Mesendoderm (in vitro differentiated cells): ENCODE data around the gene PRRT4.

Experiments
- DNase-seq: peaks from one replicate; pipeline ENCODE4 v3.0.0; 2013
- H2AK5ac ChIP-seq: 2 replicates; pipeline ENCODE4 v1.6.1; 2013; ENCODE audit warnings: low read length, inconsistent platforms
- H2BK120ac ChIP-seq: 2 replicates; pipeline ENCODE4 v1.6.1; 2013; ENCODE audit warnings: low read depth, mild to moderate bottlenecking, low read length, moderate library complexity, mixed read lengths
- H2BK15ac ChIP-seq: replicated peaks from 2 replicates; pipeline ENCODE4 v1.6.1; 2013; ENCODE audit warnings: low read depth, mild to moderate bottlenecking, moderate library complexity
- H2BK5ac ChIP-seq: 2 replicates; pipeline ENCODE4 v1.6.1; 2013; ENCODE audit warnings: low read length, inconsistent platforms
- H3K18ac ChIP-seq: 2 replicates; pipeline ENCODE4 v1.6.1; 2013; ENCODE audit warnings: mild to moderate bottlenecking, low read length, mixed read lengths
- H3K23ac ChIP-seq: one replicate; pipeline ENCODE4 v1.6.1; 2013; ENCODE audit warnings: low read length
- H3K27ac ChIP-seq: 2 replicates; pipeline ENCODE4 v1.5.1; 2013; ENCODE audit warnings: low read depth, mild to moderate bottlenecking, inconsistent platforms, low read length, moderate library complexity
- H3K27me3 ChIP-seq: 2 replicates; pipeline ENCODE4 v1.6.1; 2013; ENCODE audit warnings: low read length, control low read depth, mild to moderate bottlenecking, inconsistent platforms; ENCODE audit not compliant: insufficient read depth, poor library complexity
- H3K36me3 ChIP-seq: 2 replicates; pipeline ENCODE4 v1.6.1; 2013; ENCODE audit warnings: low read length, inconsistent platforms; ENCODE audit not compliant: control insufficient read depth, insufficient read depth
- H3K4ac ChIP-seq: one replicate; pipeline ENCODE4 v1.6.1; 2013; ENCODE audit warnings: low read depth, mild to moderate bottlenecking, low read length, moderate library complexity
- H3K4me1 ChIP-seq: 2 replicates; pipeline ENCODE4 v1.6.1; 2013; ENCODE audit warnings: low read depth, low read length, inconsistent platforms; ENCODE audit not compliant: control insufficient read depth
- H3K4me2 ChIP-seq: 2 replicates; pipeline ENCODE4 v1.6.1; 2013; ENCODE audit warnings: low read length
- H3K4me3 ChIP-seq: 2 replicates; pipeline ENCODE4 v1.5.1; 2013; ENCODE audit warnings: mild to moderate bottlenecking, low read length
- H3K56ac ChIP-seq: one replicate; pipeline ENCODE4 v1.6.1; 2013; ENCODE audit warnings: low read length
- H3K79me1 ChIP-seq: 2 replicates; pipeline ENCODE4 v1.6.1; 2013; ENCODE audit warnings: low read length, inconsistent platforms
- H3K79me2 ChIP-seq: 2 replicates; pipeline ENCODE4 v1.6.1; 2013; ENCODE audit warnings: mild to moderate bottlenecking, low read length; ENCODE audit not compliant: control insufficient read depth, insufficient read depth
- H3K9ac ChIP-seq: 2 replicates; pipeline ENCODE4 v1.6.1; 2013; ENCODE audit warnings: low read length, inconsistent platforms
- H4K5ac ChIP-seq: one replicate; pipeline ENCODE4 v1.6.1; 2013; ENCODE audit warnings: low read length
- H4K8ac ChIP-seq: one replicate; pipeline ENCODE4 v1.6.1; 2013; ENCODE audit warnings: low read depth, mild to moderate bottlenecking, control low read depth, low read length, moderate library complexity
- WGBS: extraction: QIAGEN DNeasy Blood & Tissue Kit; methylation state at CpG from one replicate; pipeline ENCODE4 v1.1.7; 2013; ENCODE audit warnings: low lambda C conversion rate, missing lambda C conversion rate; ENCODE audit not compliant: insufficient coverage; ENCODE audit errors: extremely low coverage; 5-methylcytosine and 5-hydroxymethylcytosine counted together

The PRRT4 gene

GRCh38 chr7:128398016-128398840 is 36.7 kb upstream of the PRRT4 start:
- Histone ChIP-seq H2BK120ac (no peak overlapping the region), H3K4ac (no peak overlapping the region), H3K36me3 (peaks cover 2% of the 10 kb centered on the region), H2BK5ac (no peak overlapping the region), H4K5ac (no peak overlapping the region), H3K23ac (no peak overlapping the region), H3K79me1 (no peaks in the 10 kb centered on the region), H3K4me3 (no peak overlapping the region), H3K9ac (no peak overlapping the region), H3K18ac (no peak overlapping the region), H3K27me3 (no peaks in the 10 kb centered on the region), H4K8ac (no peak overlapping the region), H3K4me2 (no peak overlapping the region), H3K56ac (no peak overlapping the region), H2AK5ac (no peak overlapping the region), H2BK15ac (no peak overlapping the region), H3K4me1 (no peaks in the 10 kb centered on the region), H3K27ac (no peak overlapping the region), H3K79me2 (no peaks in the 10 kb centered on the region)
- DNase-seq: peak; percentile 63
- no CpG with 5 or more reads among the region's 16 CpGs for WGBS

DNA sequence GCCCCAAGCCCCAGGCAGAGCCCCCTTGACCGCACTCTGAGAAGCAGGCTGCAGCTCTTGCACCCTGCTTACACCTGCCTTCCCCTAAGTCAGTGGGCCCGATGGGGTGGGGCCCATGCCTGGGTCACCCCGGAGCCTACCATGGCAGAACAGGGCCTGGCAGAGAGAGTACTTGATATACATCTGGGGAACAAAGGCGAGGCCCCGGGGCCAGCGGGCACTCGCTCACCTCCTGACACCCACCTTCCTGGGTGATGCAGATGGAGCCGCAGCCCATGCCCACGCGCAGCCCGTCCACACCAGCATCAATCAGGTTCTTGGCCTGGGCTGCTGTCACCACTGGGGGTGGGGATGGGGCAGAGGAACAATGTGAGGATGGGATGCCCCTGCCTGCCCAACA is 34.9 kb upstream of the PRRT4 start:
- DNase-seq: no peak

GRCh38 chr7:128395748-128396147 is 34.3 kb upstream of the PRRT4 start:
- Histone ChIP-seq H3K18ac (no peak overlapping the region), H3K23ac (no peak overlapping the region), H3K56ac (no peak overlapping the region), H3K4me2 (no peak overlapping the region), H3K27me3 (no peaks in the 10 kb centered on the region), H3K27ac (no peak overlapping the region), H3K4me1 (no peaks in the 10 kb centered on the region), H4K5ac (no peak overlapping the region), H3K36me3 (no peaks in the 10 kb centered on the region), H3K4ac (no peak overlapping the region), H2AK5ac (no peak overlapping the region), H2BK5ac (no peak overlapping the region), H3K79me2 (no peaks in the 10 kb centered on the region), H2BK120ac (no peak overlapping the region), H3K4me3 (no peak overlapping the region), H4K8ac (no peak overlapping the region), H3K79me1 (no peaks in the 10 kb centered on the region), H3K9ac (no peak overlapping the region), H2BK15ac (no peak overlapping the region)
- no CpG with 5 or more reads among the region's 3 CpGs for WGBS
- DNase-seq: no peak

More for the DNA sequence above, 34.9 kb upstream of the PRRT4 start:
- H3K23ac ChIP-seq: no peak overlapping the region
- H3K27ac ChIP-seq: no peak overlapping the region
- no peak overlapping the region for H2BK5ac ChIP-seq
- H3K79me2 ChIP-seq: no peaks in the 10 kb centered on the region
- H4K5ac ChIP-seq: no peak overlapping the region
- H3K4me1 ChIP-seq: no peaks in the 10 kb centered on the region
- H4K8ac ChIP-seq: no peak overlapping the region
- no peaks in the 10 kb centered on the region for H3K27me3 ChIP-seq
- no peak overlapping the region for H3K18ac ChIP-seq
- no peak overlapping the region for H3K4me3 ChIP-seq
- WGBS: no CpG with 5 or more reads among the region's 11 CpGs
- no peak overlapping the region for H3K4me2 ChIP-seq
- no peak overlapping the region for H2BK15ac ChIP-seq
- no peak overlapping the region for H3K56ac ChIP-seq
- no peaks in the 10 kb centered on the region for H3K36me3 ChIP-seq
- no peak overlapping the region for H2AK5ac ChIP-seq
- H3K4ac ChIP-seq: no peak overlapping the region
- no peak overlapping the region for H2BK120ac ChIP-seq
- no peaks in the 10 kb centered on the region for H3K79me1 ChIP-seq
- no peak overlapping the region for H3K9ac ChIP-seq

DNA sequence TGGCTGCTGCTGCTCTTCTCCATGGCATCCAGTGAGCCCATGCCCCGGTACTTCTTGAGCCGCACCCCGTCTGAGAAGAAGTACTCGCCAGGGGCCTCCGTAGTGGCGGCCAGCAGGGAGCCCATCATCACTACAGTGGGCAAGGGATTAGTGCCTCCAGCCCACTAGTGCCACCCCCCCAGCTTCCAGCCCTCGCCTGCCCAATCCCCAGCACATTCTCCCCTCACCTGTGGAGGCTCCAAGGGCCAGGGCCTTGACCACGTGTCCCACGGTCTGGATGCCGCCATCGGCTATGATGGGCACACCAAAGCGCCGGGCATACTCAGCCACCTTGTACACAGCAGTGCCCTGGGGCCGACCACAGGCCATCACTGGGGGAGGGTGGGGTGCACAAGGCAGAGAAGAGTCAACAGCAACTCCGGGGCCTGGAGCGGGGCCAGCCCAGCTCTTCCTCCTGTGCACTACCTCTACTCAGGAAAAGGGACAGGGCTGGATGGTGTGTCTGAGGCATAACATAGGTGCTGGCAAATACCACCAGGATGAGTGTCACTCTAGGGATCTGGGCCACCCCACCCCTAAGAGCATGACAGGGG is 33.5 kb upstream of the PRRT4 start:
- Histone ChIP-seq H4K5ac (no peak overlapping the region), H3K23ac (no peak overlapping the region), H3K79me2 (no peaks in the 10 kb centered on the region), H2AK5ac (no peak overlapping the region), H3K4me3 (no peak overlapping the region), H4K8ac (no peak overlapping the region), H3K4ac (no peak overlapping the region), H2BK120ac (no peak overlapping the region), H3K9ac (no peak overlapping the region), H2BK15ac (no peak overlapping the region), H3K27ac (no peak overlapping the region), H3K79me1 (no peaks in the 10 kb centered on the region), H3K56ac (no peak overlapping the region), H2BK5ac (no peak overlapping the region), H3K27me3 (no peaks in the 10 kb centered on the region), H3K4me1 (no peaks in the 10 kb centered on the region), H3K18ac (no peak overlapping the region), H3K36me3 (no peaks in the 10 kb centered on the region), H3K4me2 (no peak overlapping the region)
- no CpG with 5 or more reads among the region's 16 CpGs for WGBS
- no peak for DNase-seq

DNA sequence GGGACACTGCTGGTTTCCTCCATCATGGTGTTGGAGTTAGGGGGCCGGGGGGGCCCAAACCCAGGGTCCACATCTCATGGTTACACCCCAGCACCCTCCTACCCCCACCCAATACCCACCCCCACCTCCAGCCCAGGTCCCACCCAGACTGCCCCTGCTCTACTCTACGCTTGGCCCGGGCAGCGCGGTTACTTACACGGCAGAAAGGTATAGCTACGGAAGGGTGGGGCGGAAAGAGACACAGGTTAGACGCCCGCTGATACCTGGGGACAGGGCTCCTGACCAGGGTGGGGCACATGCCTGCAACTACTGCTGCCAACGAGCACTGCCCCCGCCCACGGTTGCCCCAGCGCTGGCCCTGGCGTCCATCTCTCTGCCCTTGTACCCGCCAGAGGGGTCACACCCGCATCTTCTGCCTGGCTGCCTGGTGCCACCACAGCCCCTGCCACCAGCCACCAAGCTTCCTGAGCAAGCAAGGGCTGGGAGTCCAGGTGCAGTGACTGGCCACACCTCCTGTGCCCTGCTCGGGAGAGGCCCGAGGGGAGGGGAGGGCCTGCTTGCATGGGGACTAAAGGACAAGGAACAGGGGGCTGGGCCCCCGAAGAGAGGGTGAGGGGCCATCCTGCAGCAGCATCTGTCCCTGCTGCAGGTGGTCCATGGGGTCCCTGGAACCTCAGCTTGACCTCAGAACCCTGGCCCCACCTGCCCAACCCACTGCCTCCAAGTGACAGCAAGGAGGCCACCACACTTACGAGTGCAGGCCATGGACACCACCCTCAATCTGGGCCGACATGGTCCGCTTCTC is 32.2 kb upstream of the PRRT4 start:
- Histone ChIP-seq H4K5ac (no peak overlapping the region), H3K4ac (no peak overlapping the region), H3K4me3 (no peak overlapping the region), H2AK5ac (no peak overlapping the region), H3K27me3 (no peaks in the 10 kb centered on the region), H4K8ac (no peak overlapping the region), H3K36me3 (no peaks in the 10 kb centered on the region), H3K56ac (no peak overlapping the region), H2BK120ac (no peak overlapping the region), H3K4me1 (no peaks in the 10 kb centered on the region), H3K79me2 (no peaks in the 10 kb centered on the region), H2BK15ac (no peak overlapping the region), H3K79me1 (no peaks in the 10 kb centered on the region), H3K4me2 (no peak overlapping the region), H3K18ac (no peak overlapping the region), H3K23ac (no peak overlapping the region), H3K9ac (no peak overlapping the region), H3K27ac (no peak overlapping the region), H2BK5ac (no peak overlapping the region)
- no CpG with 5 or more reads among the region's 23 CpGs for WGBS
- no peak for DNase-seq
